GM12878 (cell line): ENCODE measurements around the gene NFASC. TPM values are rescaled to one million over a fixed set of nuclear protein-coding genes. Genes with fewer than 3 reads are reported as not detected.

ENCODE experiments used
- ATAC-seq: fragments of 200-7000 bp; cut with Tn5 transposase; 3 replicates; pipeline ENCODE4 v1.9.1; 2020; ENCODE audit warnings: mild to moderate bottlenecking, moderate library complexity
- BruUV-seq: library from RNA; stranded (reverse); fragments of 400-500 nt; replicated peaks from 2 replicates; lab custom pipeline; 2021; lab: Mats Ljungman, UMichigan
- CTCF ChIA-PET: fragments of 300-600 bp; sonication (Branson Sonifier 250); formaldehyde crosslinking; extraction: SDS; loops from one replicate; lab custom pipeline; 2021; ENCODE audit warnings: inconsistent platforms; lab: Yijun Ruan, JAX
- POLR2A ChIA-PET: fragments of 350-600 bp; formaldehyde crosslinking; extraction: SDS; loops from one replicate; lab custom pipeline; 2021; ENCODE audit warnings: inconsistent platforms; lab: Charles Lee
- RAD21 ChIA-PET: fragments of 300-600 bp; sonication (Branson Sonifier 250); formaldehyde crosslinking; loops from one replicate; lab custom pipeline; 2023; ENCODE audit warnings: antibody characterized with exemption; ENCODE audit not compliant: unreplicated experiment; lab: Charles Lee
- SMC1A ChIA-PET: fragments of 300-600 bp; sonication (Branson Sonifier 250); formaldehyde crosslinking; loops from one replicate; lab custom pipeline; 2023; ENCODE audit not compliant: unreplicated experiment, uncharacterized antibody; lab: Charles Lee
- DNase-seq: peaks from one replicate; pipeline ENCODE4 v3.0.0-alpha.2; 2011; ENCODE audit warnings: low read depth, low spot score
- FAIRE-seq: peaks from 3 replicates; lab custom pipeline; 2011; peaks lifted over from hg19 to GRCh38; lab: Jason Lieb, UNC
- H2AFZ ChIP-seq: 2 replicates; pipeline ENCODE4 v1.6.0; 2011; ENCODE audit warnings: low read depth, low read length, control low read depth; ENCODE audit not compliant: control insufficient read depth
- H3K27ac ChIP-seq: 2 replicates; pipeline ENCODE4 v1.5.1; 2011; ENCODE audit warnings: control low read depth; ENCODE audit not compliant: control insufficient read depth, insufficient read depth
- H3K27me3 ChIP-seq, 2 experiments: replicated peaks in 1 of 2; 2 replicates each; pipeline versions ENCODE4 v1.6.0 to v1.6.1; 2011; ENCODE audit warnings: low read length in 1 of 2; ENCODE audit not compliant: control insufficient read depth in 2 of 2, insufficient read depth in 2 of 2
- H3K36me3 ChIP-seq, 2 experiments: 2 replicates each; pipeline ENCODE4 v1.5.1; 2011; ENCODE audit warnings: low read length in 1 of 2; ENCODE audit not compliant: control insufficient read depth in 2 of 2, insufficient read depth in 2 of 2
- H3K4me1 ChIP-seq: 2 replicates; pipeline ENCODE4 v1.6.1; 2011; ENCODE audit warnings: mild to moderate bottlenecking, low read length, moderate library complexity, mixed read lengths; ENCODE audit not compliant: control insufficient read depth, insufficient read depth
- H3K4me2 ChIP-seq: 2 replicates; pipeline ENCODE4 v1.6.0; 2011; ENCODE audit warnings: control low read depth; ENCODE audit not compliant: control insufficient read depth, insufficient read depth
- H3K4me3 ChIP-seq: fragments of 200-600 bp; sonication (generic); 2 replicates; pipeline ENCODE4 v1.5.1; 2016
- H3K79me2 ChIP-seq: 2 replicates; pipeline ENCODE4 v1.6.0; 2011; ENCODE audit warnings: low read length; ENCODE audit not compliant: control insufficient read depth, insufficient read depth
- H3K9ac ChIP-seq: 2 replicates; pipeline ENCODE4 v1.8.0; 2011; ENCODE audit warnings: low read length, control low read depth, mixed read lengths; ENCODE audit not compliant: control insufficient read depth, insufficient read depth
- H3K9me3 ChIP-seq: replicated peaks from 3 replicates; pipeline ENCODE4 v1.5.1; 2011; ENCODE audit warnings: mild to moderate bottlenecking, low read length; ENCODE audit not compliant: control insufficient read depth, insufficient read depth
- H4K20me1 ChIP-seq: 2 replicates; pipeline ENCODE4 v1.6.0; 2011; ENCODE audit not compliant: control insufficient read depth, insufficient read depth
- CREB1 ChIP-seq: IDR thresholded peaks from 2 replicates; pipeline ENCODE4 v1.6.1; 2012; ENCODE audit warnings: low read depth, mild to moderate bottlenecking, inconsistent platforms
- ESRRA ChIP-seq: IDR thresholded peaks from 2 replicates; pipeline ENCODE4 v1.6.1; 2012; ENCODE audit warnings: mild to moderate bottlenecking, low read length, improper control_type of control experiment
- IRF4 ChIP-seq: IDR thresholded peaks from 2 replicates; pipeline ENCODE4 v1.6.1; 2011; ENCODE audit warnings: low read depth, low read length
- KLF5 ChIP-seq: fragments of 450-650 bp; IDR thresholded peaks from 2 replicates; pipeline ENCODE4 v1.6.1; 2014; ENCODE audit warnings: mild to moderate bottlenecking; ENCODE audit not compliant: partially characterized antibody
- PML ChIP-seq: IDR thresholded peaks from 2 replicates; pipeline ENCODE4 v1.6.1; 2012; ENCODE audit warnings: low read length, inconsistent platforms
- POU2F2 ChIP-seq: IDR thresholded peaks from 3 replicates; pipeline ENCODE4 v1.6.1; 2011; ENCODE audit warnings: low read depth, mild to moderate bottlenecking, low read length, borderline replicate concordance
- SP1 ChIP-seq: IDR thresholded peaks from one replicate; pipeline ENCODE4 v1.6.1; 2011; ENCODE audit warnings: low read depth, low read length
- ZSCAN29 ChIP-seq: fragments of 450-650 bp; IDR thresholded peaks from 2 replicates; pipeline ENCODE4 v1.6.1; 2017; ENCODE audit warnings: mild to moderate bottlenecking, moderate library complexity
- WGBS: methylation state at CpG from one replicate; pipeline ENCODE4 v1.1.6; 2016; ENCODE audit warnings: low lambda C conversion rate; ENCODE audit not compliant: insufficient replicate concordance, insufficient coverage; ENCODE audit errors: missing lambda C conversion rate; 5-methylcytosine and 5-hydroxymethylcytosine counted together
- in situ Hi-C: fragments of 300-500 bp; cut with MboI; formaldehyde crosslinking; loops from 9 replicates; pipeline ENCODE4 v1.14.3; 2018; ENCODE audit warnings: mixed read lengths
- intact Hi-C: fragments of 100-400 bp; cut with micrococcal nuclease; formaldehyde crosslinking; loops from one replicate; pipeline ENCODE4 v1.14.2; 2022; ENCODE audit not compliant: unreplicated experiment
- polyA plus RNA-seq, 11 experiments: library from polyadenylated mRNA; depleted of rRNA in 4 of 11; unstranded in 6 of 11; stranded (reverse) in 5 of 11; fragments of >200 nt; fragmentation: Nextera tagmentation in 4 of 11; fragmentation: Illumina TruSeq in 1 of 11; extraction: Ambion mirVana in 4 of 11; extraction: Trizol in 1 of 11; gene quantifications; 1 replicate in 1 of 11; 2 replicates in 10 of 11; pipeline versions ENCODE4 v1.2.1 to v1.2.3, GENCODE V29; 2011 to 2016; ENCODE audit warnings: inconsistent platforms in 2 of 11, missing spikeins in 2 of 11, low read depth in 1 of 11
- total RNA-seq, 4 experiments: library from RNA; depleted of rRNA in 3 of 4; stranded (reverse); fragments of >200 nt in 3 of 4; fragmentation: Illumina TruSeq in 1 of 4; extraction: Trizol in 1 of 4; gene quantifications; 2 replicates each; pipeline versions ENCODE4 v1.2.1 to v1.2.3, GENCODE V29; 2013 to 2021
- TF ChIP-seq, protein P1 (sequence below): fragments of 450-650 bp; IDR thresholded peaks from 2 replicates; pipeline ENCODE4 v1.6.1; 2017; ENCODE audit warnings: mild to moderate bottlenecking

The NFASC gene
- total and polyA plus RNA-seq, 10 of the 15 experiments (the other 5 are each of a cell fraction or from before 2014, with no cell fraction given): 0.04 to 0.31 (median 0.12) TPM; not detected in 4

GRCh38 chr1:204875255-204875654 is 4.6 kb downstream of the NFASC start:
- no peaks in the 10 kb centered on the region for H3K4me1 ChIP-seq
- no peaks in the 10 kb centered on the region for H3K36me3 ChIP-seq
- H4K20me1 ChIP-seq: no peaks in the 10 kb centered on the region
- TF ChIP-seq PML: no peak
- no peak for TF ChIP-seq KLF5
- TF ChIP-seq POU2F2: no peak
- TF ChIP-seq IRF4: no peak
- TF ChIP-seq, protein P1, sequence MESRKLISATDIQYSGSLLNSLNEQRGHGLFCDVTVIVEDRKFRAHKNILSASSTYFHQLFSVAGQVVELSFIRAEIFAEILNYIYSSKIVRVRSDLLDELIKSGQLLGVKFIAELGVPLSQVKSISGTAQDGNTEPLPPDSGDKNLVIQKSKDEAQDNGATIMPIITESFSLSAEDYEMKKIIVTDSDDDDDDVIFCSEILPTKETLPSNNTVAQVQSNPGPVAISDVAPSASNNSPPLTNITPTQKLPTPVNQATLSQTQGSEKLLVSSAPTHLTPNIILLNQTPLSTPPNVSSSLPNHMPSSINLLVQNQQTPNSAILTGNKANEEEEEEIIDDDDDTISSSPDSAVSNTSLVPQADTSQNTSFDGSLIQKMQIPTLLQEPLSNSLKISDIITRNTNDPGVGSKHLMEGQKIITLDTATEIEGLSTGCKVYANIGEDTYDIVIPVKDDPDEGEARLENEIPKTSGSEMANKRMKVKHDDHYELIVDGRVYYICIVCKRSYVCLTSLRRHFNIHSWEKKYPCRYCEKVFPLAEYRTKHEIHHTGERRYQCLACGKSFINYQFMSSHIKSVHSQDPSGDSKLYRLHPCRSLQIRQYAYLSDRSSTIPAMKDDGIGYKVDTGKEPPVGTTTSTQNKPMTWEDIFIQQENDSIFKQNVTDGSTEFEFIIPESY: no peak
- TF ChIP-seq ZSCAN29: no peak
- TF ChIP-seq CREB1: no peak
- no peak for TF ChIP-seq ESRRA
- no peak for TF ChIP-seq SP1
- peaks cover 0 to 3% of the 10 kb centered on the region in 2 experiments; a peak in 2 of 4 replicates for H3K27me3 ChIP-seq
- no peak overlapping the region for H3K4me3 ChIP-seq
- WGBS: 30% methylated on average over 4 of the region's 4 CpGs
- H3K9ac ChIP-seq: no peak overlapping the region
- DNase-seq (no peak), ATAC-seq (no peak), FAIRE-seq (no peak)
- ChIA-PET RAD21 (no interaction called here), POLR2A (no interaction called here), CTCF (no interaction called here), SMC1A (no interaction called here)
- no peak overlapping the region for H3K27ac ChIP-seq
- H3K9me3 ChIP-seq: no peaks in the 10 kb centered on the region
- BruUV-seq: no TSS peak
- no peak overlapping the region for H2AFZ ChIP-seq
- in situ Hi-C loops: no loop called here
- H3K4me2 ChIP-seq: no peak overlapping the region
- intact Hi-C loops: no loop called here
- no peaks in the 10 kb centered on the region for H3K79me2 ChIP-seq
